IPS DF 19.7 (cell line): Measurements from ENCODE around the gene ZDHHC11B.
"Not testable (repeated sequence)": the region's sequence is repeated elsewhere in the genome, so short reads cannot be mapped to it uniquely, and the experiment has no call there.

Source experiments
- DNase-seq: peaks from one replicate; pipeline ENCODE4 v3.0.0-alpha.2; 2013; ENCODE audit warnings: low read depth, low spot score

The ZDHHC11B gene, protein sequence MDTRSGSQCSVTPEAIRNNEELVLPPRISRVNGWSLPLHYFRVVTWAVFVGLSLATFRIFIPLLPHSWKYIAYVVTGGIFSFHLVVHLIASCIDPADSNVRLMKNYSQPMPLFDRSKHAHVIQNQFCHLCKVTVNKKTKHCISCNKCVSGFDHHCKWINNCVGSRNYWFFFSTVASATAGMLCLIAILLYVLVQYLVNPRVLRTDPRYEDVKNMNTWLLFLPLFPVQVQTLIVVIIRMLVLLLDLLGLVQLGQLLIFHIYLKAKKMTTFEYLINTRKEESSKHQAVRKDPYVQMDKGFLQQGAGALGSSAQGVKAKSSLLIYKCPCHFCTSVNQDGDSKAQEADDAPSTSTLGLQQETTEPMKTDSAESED

DNA sequence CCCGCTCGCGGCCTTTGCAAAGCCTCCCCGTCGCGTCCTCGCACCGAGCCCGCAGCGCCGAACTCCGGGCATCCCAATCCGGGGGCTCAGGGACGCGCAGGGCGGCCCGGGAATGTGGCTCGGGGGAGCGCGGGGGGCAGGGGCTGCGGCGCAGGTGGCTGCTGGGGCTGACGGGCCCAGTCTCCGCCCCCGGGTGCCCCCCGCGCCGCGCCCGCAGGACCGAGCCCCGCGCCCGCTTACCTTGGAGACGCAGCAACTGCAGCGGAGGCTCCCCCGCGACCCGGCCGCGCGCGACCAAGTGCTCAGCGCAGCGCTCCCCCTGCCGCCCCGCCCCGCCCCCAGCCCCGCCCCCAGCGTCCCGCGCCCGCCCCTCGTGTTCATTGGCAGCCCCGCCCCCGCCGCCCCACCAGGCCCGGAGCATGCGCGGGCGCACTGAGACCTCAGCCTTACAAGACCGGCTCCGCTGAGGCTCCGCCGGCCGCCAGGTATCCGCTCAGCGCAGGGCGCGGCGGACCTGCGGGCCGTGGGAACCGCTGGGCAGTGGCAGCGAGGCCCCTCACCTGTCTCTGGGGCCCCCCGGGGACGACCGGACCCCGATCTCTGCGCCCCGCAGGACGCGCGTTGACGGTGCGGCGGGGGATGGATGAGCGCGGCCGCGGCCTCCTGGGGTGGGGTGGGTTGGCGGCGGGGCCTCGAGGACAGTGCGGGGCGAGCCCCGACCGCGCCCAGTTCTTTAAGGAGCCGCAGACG is at the start of gene ZDHHC11B:
TSS of gene ZDHHC11B (minus strand) at position 302 of the 750 bp plus-strand sequence. CDS start 17,810 bp downstream, outside the sequence.
- DNase-seq: not testable (repeated sequence)

DNA sequence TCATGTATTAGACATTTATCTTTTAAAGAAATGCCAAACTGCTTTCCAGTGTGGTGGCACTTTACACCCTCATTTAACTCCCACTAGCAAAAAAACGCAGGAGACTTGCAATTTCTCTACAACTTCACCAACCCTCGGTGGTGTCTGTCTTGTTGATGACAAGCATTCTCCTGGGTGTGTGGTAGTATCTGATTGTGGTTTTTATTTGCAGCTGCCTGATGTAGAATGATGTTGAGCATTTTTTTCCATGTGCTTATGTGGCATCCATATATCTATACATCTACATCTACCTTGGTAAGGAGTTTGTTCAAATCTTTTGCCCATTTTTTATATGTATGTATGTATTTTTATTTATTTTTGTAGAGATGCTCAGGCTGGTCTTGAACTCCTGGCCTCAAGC is 49.5 kb upstream of the ZDHHC11B start:
- not testable (repeated sequence) for DNase-seq

DNA sequence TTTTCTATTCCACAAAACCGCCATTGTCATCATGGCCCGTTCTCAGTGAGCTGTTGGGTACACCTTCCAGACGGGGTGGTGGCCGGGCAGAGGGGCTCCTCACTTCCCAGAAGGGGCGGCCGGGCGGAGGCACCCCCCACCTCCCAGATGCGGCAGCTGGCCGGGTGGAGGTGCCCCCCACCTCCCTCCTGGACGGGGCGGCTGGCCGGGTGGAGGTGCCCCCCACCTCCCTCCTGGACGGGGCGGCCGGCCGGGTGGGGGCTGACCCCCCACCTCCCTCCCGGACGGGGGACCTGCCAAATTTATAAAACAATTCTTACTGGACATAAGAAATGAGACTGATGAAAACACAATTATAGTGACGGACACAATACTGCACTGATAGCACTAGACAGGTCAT is 43.7 kb upstream of the ZDHHC11B start:
- not testable (repeated sequence) for DNase-seq

DNA sequence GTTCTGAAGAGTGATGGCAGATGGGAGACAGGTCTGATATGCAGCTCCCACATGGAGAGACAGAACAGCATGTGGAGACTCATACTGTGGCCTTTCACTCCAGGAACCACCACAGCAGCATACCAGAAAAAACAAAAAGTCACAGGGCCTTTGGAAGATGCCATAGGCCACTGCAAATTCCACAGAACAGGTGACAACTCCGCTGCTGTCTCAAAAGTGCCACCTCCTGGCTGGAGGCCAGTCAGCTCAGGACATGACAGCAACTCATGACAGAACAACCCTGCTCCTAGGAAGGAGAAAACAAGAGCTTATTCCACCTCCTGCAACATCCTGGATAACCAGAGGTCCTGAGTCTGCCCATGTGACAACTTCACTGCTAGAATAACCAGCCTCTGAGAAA is 41.0 kb upstream of the ZDHHC11B start:
- DNase-seq: not testable (repeated sequence)

DNA sequence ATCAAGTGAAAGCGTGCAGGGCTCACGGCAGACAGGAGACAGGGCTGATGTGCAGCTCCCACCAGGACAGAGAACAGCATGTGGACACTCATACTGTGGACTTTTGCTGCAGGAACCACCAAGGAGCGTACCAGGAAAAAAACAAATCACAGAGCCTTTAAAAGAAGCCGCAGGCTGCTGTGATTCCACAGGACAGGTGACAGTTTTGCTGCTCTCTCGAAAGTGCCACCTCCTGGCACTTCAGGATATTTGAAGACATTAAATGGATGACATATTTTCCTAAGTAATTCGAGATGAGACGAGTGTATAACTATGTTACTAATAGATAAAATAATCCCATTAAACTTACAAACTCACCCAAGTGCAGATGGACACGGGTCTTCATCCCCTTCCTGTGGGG is 37.0 kb upstream of the ZDHHC11B start:
- no peak for DNase-seq

DNA sequence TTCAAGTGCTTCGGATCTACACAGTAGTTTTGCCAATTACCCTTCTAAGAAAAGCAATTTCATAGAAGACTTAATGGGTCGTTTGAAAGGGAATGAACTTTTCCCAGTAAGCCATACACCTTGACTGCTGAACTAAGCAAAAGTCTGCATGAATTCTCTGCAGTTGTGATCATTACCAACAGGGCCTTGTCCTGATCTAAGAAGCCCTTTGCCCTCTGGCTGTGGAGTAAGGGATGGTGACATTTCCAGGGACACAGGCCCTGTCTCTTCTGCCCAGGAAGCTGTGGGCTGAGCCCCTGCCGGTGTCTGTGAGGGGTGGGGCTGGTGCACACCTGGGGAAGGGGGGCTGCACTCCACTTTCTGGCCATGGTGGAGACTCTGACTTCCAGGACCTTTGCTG is 35.7 kb upstream of the ZDHHC11B start:
- no peak for DNase-seq

DNA sequence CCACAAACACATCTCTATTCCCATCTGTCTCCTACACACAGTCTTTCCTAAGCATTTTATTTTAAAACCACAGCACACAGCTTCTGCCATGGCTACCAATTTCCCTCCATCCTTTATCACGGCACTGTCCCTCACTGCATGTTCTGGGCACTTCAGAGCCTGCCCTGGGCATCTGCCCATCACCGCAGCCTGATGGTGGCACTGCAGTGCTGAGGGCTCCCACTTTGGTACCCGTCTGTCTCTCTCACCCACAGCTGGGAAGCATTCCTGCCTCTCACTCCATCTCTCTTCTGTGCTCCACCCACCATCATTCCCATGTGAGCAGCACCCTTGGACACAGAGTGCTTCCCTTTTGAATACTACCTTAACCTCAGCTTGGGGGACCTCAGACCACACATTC is 34.5 kb upstream of the ZDHHC11B start:
- no peak for DNase-seq

DNA sequence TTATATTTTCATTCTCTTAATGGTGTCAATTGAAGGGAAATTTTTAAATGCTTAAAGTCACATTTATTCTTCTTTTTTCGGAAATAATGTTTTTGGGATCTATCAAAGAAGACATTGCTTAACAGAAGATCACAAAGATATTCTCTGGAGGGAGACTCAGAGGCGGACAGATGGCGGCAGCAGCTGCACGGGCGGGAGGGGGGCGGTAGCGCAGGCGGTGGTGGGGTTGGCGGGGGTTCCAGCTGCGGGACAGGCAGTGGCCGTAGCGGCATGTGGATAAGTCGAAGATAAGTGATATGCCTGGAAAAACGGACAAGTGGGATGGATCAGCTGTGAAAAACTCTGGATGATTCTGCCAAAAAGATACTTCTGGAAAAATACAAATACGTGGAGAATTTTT is 31.6 kb upstream of the ZDHHC11B start:
- no peak for DNase-seq

DNA sequence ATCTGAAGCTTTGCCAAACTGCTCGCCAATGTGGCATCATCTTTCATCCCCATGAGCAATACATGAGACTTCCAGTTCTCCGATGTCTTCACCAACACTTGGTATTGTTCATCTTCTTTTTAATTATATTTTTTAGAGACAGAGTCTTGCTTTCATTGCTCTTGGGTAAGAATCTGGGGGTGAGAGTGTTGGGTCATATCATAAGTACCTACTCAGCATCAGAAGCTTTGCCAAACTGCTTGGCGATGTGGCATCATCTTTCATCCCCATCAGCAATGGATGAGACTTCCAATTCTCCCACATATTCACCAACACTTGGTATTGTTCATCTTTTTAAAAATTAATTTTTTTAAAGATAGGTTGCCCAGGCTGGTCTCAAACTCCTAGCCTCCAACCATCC is 30.9 kb upstream of the ZDHHC11B start:
- DNase-seq: no peak

DNA sequence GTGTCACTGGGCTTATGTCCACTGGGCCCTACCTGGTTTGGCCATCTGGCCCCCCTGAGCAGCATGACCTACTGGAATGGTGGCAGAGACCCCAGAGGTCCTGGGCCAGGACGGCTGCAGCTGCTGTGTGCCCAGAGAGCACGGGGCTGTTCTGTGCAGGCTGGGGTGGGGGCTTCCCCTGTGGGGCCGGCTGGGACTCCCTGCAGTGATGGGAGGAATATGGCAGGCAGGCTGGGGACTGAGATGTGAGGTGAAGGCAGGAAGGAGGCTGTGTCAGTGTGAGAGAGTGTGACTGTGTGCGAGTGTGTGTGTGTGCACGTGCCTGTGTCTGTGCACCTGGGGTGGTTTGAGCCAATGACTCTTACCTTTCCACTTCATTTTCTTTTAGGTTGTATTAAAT is 29.0 kb upstream of the ZDHHC11B start:
- not testable (repeated sequence) for DNase-seq

DNA sequence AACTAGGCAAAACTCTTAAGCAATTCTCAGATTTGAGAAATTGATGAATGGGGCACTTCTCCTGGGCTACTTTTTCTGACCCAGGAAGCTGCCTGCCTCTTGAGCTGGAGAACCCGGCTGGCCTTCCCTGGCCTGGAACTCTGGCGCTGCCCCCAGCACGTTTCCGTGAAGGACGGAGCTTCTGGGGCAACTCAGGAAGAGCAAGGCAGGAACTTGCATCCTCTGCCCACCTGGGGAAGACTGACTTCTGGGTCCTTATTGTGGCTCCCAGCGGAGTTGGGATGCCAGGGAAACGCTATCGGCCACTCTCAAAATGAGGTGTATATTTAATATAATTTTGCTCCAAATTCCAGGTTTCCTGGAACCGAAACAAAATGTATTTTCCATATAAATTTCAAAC is 26.9 kb upstream of the ZDHHC11B start:
- DNase-seq: not testable (repeated sequence)

DNA sequence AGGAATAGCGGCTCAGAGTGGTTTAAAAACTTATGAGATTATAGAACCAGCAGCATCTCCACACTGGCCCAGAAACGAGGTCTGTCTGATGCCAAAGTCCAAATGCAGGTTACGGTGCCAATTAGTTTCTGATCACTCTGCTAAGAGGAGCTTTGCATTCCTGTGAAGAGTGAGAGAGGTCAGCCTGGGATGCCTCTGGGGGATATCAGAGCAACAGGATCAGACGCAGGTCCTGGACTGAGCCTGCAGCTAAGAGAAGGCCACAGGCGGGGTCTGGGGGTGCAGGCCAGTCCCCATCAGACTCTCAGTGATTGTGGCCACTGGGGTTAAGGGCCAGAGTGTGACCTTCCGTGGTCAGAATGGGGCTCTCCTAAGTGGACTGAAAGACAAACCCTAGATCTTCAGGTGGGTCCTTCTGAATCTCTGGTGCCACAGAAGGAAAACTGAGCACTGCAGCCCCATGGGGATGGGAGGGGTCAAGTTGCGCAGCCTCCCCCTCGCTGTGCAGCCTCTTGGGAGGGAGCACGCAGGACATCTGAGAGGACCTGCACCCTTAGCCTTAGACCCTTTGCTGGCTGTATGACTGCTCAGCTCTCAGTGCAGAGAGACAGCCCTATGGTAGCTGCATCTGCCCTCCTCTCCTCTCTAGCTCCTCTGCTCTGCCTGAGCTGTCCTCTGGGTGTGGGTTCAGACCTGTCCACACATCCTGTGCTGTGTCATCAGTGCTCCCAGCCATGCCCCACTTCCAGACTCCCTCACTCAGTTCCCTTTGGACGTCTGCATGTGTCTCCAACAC is 23.4 kb upstream of the ZDHHC11B start:
- not testable (repeated sequence) for DNase-seq

DNA sequence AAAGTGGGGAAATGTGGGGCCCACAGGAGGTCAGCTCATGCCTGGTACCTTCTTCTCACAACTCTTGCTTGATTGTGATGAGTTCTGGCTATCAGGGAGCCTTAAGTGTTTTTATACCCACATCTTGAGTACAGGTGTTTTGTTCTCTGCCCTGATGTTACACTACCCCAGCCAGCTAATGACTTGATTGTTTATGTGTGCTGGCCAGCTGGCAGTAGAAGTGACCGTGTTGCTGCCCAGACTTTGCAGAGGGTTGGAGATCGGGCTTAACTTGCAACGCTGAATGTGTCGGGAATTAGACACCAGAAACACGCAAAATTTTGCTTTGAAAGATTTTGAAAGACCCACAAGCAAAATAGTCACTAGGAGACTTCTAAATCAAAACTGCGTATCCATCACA is 16.9 kb upstream of the ZDHHC11B start:
- DNase-seq: no peak

DNA sequence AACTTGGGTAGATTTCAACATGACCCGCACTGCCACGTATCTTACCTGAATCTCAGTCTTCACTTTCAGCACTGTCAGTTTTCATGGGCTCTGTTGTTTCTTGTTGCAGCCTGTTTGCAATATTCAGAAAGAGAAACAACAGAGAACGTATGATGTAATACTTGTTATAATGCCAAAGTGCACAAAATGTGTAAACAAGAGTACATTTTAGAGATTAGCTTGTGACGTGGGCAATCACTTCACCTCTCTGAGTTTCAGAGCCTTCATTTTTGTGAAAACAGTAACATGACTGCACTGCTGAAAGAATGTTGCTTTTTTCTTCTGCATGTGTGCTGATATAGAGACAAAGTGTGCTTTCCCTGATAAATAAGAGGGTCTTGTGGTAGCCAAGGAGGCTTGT is 16.5 kb upstream of the ZDHHC11B start:
- DNase-seq: not testable (repeated sequence)

DNA sequence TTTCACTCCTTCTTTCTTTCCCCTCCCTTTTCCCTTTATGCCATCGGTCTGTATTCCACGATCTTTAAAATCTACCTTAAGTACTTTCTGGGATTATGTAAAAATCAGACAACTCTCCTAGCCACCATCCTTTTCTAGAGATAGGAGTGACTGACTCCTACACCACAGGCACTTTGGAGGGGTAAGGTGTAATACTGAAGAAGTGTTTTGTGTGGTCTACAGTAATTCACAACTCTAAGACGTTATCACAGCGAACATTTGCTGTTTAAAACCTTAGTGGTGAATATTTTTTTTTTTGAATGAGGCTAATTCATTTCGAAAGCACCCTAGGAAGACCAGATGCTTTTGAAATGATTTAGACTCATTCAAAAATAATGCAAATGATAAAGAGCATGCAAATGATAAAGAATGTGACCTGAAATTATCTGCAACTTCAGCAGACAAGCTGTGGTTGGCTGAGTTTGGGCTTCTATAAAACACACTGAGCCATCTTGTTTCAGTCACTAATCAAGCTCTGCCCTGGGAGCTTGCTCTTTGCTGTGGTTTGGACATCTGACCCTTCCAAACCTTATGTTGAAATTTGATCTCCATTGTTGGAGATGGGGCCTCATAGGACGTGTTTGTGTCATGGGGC is 14.1 kb upstream of the ZDHHC11B start:
- not testable (repeated sequence) for DNase-seq

DNA sequence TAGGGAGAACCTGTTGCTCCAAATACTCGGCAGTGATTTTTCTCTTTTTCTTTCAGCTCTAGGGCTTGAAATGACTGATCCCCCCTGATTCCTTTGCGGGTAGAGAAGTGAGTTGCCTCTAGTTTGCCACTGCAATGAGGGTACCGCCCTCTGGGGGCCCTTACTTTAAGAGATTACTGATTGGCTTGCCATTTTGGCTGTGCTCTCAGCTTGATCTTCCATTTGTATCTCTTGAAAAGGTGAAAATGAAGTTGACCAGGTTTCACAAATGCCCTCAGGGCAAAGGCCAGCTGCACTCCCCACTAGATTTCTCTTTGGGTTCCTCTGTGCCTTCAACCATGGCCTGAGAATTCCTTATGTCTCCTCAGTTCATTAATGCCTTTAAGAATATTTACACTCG is 13.5 kb upstream of the ZDHHC11B start:
- DNase-seq: not testable (repeated sequence)

DNA sequence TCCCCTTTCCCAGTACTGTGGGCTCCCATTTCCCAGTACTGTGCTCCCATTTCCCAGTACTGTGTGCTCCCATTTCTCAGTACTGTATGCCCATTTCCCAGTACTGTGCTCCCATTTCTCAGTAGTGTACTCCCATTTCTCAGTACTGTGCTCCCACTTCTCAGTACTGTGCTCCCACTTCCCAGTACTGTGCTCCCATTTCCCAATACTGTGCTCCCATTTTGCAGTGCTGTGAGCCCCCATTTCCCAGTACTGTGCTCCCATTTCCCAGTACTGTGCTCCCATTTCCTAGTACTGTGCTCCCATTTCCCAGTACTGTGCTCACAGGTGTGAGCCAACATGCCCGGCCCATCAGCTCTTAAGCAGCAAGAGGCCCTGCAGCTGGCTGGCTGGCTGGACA is 11.3 kb upstream of the ZDHHC11B start:
- not testable (repeated sequence) for DNase-seq

DNA sequence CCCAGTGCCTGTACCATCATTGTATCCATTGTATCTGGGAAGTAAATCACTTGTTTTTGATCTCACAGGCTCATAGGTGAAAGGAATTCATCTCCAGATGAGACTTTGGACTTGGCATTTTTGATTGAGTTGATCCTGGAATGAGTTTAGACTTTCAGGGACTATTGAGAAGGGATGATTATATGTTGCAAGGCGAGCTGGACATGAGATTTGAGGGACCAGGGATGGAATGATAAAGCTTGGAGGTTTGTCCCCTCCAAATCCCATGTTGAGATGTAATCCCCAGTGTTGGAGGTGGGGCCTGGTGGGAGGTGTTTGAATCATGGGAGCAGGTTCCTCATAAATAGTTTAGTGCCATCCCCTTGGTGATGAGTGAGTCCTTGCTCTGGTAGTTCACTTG is 10.4 kb upstream of the ZDHHC11B start:
- not testable (repeated sequence) for DNase-seq

DNA sequence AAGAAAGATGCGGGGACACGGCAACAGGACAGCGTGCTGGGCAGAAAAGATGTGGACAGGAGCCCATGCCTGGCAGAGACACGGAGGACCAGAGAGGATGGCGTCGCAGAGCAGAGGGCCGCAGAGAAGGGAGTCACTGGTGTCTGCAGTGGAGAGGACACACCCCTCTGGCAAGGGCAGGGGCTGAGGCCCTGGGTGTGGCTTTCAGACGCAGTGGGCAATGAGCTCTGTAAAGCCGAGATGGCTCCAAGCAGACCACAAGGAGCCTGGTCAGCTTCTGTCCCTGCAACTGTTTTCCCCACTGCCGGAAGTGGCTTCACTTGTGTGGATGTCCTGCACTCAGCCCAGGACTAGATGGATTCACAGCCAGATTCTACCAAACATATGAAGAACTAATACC is 4.2 kb upstream of the ZDHHC11B start:
- not testable (repeated sequence) for DNase-seq

DNA sequence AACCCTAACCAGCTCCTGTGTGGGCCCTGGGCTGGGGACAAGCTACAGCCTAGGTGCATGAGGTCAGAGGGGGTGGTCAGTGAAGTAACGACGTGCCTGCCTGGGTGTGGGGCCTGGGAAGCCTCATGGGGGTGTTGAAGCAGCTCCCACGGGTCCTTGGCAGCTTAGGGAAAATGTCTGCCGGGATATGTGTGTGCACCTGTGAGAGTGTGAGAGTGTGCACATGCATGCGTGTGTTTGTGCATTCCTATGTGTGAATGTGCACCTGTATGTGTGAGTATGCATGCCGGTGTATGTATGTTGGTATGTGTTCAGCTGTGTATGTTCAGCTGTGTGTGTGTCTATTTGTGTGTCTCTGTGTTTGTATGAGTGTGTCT is 3.3 kb upstream of the ZDHHC11B start:
- DNase-seq: not testable (repeated sequence)

DNA sequence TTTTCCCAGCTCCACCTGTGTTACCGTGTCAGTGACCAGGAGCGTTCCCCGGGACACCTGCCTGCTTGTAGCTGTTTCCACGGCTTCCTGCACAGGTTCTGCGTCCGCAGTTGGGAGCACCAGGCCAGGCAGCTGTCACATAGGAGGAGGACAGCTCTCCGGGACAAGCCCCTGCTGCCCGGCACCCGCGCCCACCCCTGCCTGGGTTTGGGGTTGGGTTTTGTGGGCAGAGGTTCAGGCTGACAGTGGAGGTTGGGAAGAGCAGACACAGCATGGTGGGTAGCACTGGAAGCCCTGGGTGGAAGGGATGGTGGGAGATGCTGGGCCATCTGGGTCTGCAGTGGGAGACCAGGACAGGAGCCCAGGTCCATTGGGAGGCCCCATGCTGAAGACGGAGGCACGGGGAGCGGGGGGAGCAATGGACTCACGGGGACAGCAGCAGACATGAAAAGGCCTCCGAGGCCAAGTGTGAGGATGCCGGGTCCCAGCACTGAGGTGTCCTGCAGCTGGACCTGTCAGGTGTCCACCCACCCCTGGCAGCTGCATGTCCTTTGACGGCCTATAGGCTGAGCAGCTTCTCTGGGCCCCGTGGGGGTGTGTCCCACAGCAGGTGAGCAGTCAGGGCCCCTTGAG is 2.8 kb upstream of the ZDHHC11B start:
- not testable (repeated sequence) for DNase-seq
